HG03039 (cell line): ENCODE measurements around the gene PLVAP.
A peak's percentile ranks its signal among the peaks of the same experiment; 100 is the strongest.

Experiments used
- ATAC-seq: cut with Tn5 transposase; IDR thresholded peaks from one replicate; pipeline ENCODE4 v1.9.1; 2021; ENCODE audit warnings: mild to moderate bottlenecking, moderate library complexity; ENCODE audit not compliant: unreplicated experiment

PLVAP gene

DNA sequence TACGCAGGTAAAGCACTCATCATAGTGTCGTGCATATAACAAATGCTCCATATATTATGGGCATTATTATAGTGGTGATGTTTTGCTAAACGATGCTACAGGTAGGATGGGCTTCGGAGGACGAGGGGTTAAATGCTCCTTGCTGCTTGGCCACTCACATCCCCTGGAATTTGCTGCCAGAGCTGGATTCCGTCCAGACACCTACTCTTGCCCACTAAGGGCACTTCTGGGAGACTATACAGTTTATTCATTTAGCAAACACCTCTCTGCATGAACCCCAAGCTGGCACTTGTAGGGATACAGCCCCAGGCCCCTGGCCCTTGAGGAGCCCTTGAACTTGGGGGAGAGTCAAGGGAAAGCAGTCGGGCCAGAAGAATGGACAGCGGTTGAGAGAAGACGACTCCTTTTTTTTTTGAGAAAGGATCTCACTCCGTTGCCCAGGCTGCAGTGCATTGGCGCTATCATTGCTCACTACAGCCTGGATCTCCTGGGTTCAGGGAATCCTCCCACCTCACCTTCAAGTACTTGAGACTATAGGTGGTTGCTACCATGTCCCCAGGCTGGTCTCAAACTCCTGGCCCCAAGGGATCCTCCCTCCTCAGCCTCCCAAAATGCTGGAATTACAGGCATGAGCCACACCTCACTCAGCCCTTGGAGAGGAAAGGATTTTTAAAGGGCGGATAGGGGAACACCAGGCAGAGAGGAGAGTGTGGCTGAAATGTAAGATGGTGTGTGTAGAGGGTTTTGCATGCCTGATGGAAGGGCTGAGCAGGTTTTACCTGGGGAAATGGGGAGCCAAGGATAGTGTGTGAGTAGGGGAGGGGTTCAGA lies 72.5 kb downstream of the PLVAP start:
- no peak for ATAC-seq

DNA sequence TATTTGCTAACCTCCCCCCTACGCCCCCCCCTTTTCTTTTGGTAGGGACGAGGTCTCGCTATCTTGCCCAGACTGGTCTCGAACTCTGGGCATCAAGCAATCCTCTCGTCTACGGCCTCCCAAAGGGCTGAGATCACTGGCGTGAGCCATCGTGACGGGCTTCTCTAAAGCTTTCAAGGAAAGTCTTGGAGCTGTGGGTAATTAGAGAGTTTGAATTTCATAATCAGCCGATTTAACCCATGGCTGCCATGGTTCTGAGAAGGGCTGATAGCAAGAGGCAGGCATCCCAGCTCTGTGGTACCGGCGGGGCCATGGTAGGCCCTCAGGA lies 73.2 kb downstream of the PLVAP start:
- ATAC-seq = no peak

DNA sequence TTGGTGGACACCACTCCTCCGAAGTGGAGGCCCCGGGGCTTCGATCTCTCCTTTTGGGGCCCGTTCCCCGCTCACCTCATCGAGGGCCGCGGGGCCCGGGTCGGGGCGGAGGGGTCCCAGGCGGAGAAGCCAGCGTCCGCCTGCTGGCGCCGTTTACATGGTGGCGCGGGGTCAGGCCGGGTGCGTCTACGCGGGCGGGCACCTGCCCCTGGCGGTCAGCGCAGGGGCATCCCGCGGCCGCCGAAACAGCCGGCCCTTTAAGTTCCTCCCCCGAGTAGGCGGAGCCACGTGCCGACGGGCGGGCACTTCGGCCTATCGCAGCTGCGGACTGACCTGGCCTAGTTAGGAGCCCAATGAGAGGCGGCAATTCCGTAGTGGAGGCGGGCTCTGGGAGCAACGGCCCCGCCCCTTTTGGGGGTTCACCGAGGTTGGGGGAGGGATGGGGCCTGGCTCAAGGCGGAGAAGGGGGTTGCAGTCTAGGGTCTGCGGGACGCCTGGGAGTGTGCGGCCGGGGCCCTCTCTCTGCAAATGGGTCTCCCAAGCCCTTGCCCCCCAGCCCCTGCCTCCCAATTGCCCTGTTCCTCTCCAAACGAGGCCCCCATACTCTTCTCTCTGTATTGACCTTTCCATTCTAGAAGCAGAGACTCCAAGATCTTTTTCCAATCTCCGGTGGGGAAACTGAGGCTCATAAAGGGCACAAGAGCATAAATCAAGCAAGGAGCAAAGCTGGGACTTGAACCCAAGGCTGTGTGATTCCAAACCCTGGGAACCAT lies 73.8 kb downstream of the PLVAP start, which contains the start of gene ABHD8:
Gene ABHD8 (minus strand): TSS at position 259 of the 773 bp plus-strand sequence. CDS start 1,809 bp downstream, outside the sequence.
- peak; percentile 49 for ATAC-seq

DNA sequence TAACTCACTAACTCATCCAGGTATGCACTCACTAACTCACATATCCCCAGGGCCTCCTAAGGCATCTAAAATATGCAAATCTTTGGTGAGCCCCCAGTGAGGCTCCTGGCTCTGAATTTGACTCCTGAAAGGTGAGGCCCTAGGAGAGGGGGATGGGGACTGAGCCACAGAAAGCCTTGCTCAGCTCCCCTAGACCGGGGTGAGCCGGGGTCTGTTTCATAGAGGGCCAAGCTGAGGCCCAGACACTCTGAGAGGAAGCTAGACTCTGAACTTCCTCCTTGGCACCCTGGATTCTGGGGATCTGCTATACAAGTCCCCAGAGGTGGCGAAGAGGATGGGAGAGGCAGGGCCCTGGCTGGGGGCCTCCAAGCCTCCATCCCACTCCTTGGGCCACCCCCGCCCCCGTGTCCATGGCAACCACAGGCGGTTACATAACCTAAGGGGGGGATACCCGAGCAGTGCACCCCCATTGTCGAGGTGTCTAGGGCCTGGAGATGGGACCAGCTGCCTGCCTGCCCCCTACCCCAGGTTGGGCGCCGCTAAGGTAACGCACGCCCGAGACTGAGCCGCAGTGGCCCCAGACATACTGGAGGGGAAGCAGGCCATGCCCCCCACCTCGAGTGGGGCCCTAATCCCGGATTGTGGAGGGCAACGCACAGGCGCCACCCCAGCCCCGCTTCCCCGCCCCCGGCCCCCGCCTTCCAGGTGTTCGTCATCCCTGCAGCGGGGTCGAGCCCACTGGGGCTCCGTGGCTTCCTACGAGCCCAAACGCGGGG lies 74.6 kb downstream of the PLVAP start:
- ATAC-seq = no peak
